Effector CD8-positive, alpha-beta T cell (primary cell): ENCODE results near the gene CUEDC1.

Experiments
- DNase-seq: peaks from one replicate; lab custom pipeline; 2025; lab: John Stamatoyannopoulos, UW

The CUEDC1 gene

DNA sequence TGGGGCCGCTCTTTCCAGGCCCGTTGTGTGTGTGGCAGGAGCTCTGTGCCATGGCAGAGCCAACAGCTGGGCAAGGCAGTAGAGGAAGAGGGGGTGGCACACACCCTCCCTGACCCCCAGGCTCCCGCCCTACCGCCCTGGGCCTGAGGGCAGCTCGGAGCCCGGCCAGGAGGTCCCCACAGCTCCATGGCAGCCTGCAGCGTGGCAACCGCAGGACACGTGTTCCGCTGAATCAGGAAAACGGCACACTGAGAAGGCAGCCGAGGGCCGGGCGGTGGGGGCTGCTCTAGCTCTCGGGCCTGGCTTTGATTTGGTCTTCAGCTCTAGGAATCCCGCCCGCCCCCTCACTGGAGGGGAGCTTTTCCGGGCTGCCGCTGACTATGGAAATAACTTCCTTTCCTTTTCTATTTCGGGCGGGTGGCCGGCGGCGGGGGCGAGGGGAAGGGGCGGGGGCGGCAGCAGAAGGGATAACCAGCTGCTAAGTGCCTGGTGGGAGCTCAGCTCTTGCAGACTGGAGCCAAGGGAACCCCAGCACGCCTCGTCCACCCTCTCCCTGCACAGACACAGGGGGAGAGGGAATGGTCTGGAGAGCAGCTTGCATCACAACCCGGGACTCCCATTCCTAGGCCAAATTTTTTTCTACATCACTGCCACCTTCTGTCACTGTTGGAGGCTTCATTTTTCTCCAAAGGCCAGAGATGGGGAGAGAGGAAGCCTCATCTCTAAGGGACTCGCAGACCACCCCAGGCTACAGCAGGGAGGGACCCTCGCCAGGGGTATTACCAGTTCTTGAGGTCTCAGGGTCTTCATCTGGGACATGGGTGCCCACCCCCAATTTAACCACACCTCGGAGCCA, 80.5 kb downstream of the CUEDC1 start:
- DNase-seq, result no peak

GRCh38 chr17:57874058-57874419, 81.2 kb downstream of the CUEDC1 start:
- DNase-seq, result no peak

DNA sequence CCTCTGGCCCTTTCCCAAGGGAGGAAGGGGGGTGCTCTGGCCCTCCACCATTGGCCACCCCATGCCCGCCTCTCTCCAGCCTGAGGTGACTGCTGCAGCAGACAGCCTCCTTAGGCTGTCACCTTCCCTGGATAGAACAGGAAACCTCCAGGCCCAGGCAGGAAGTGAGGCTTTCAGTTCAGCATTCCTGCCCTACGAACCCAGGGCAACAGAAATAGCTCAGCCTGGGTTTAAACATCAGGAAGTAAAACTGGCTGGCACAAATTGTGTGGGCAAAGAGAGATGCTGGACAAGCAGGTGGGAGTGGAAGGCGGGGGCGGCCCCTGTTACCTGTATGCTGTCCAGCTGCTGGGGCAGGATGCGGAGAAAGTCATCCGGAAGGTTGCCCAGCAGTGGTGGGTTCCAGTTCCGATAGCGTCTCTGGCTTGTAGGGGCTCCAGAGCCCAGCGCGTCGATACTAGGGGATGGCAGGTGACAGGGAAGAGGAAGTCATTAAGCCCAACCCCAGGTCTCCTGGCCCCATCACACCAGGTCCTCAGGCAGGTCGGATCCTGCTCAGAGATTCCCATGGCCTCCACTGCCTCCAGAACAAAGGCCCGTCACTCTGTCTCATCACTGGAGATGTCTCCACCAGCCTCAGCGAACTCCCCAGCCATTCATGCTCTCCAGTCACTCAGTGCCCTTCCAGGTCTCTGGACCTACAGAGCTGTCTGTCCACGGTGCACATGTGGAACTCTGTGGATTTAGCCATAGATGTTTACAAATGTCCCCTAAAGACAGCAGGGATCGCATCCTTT, 81.8 kb downstream of the CUEDC1 start:
- DNase-seq, result no peak

GRCh38 chr17:57872536-57872935, 82.7 kb downstream of the CUEDC1 start:
- DNase-seq, result no peak

- DNase-seq, result no peak
Measured at GRCh38 chr17:57871863-57872262, 83.3 kb downstream of the CUEDC1 start.

DNA sequence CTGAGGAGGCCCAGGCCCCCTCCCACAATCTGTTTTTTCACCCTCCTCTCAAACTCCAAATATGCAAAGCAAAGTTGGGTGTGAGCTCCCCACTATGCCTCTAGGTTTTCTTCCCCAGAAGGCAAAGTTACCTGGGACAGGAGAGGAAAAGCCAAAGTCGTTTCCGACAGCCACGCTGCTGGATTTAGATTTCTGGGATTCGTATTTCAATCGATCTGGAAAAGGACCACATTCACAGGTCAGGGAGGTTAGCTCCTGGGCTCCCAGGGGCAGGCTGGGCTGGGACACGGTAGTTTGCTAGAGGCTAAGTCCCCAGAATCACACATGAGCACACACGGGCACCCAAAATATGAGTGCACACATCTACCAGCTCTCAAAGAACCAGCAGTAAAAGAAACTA, 84.1 kb downstream of the CUEDC1 start:
- DNase-seq, result no peak

- no peak for DNase-seq
Measured at GRCh38 chr17:57870283-57870635, 85.0 kb downstream of the CUEDC1 start.

DNA sequence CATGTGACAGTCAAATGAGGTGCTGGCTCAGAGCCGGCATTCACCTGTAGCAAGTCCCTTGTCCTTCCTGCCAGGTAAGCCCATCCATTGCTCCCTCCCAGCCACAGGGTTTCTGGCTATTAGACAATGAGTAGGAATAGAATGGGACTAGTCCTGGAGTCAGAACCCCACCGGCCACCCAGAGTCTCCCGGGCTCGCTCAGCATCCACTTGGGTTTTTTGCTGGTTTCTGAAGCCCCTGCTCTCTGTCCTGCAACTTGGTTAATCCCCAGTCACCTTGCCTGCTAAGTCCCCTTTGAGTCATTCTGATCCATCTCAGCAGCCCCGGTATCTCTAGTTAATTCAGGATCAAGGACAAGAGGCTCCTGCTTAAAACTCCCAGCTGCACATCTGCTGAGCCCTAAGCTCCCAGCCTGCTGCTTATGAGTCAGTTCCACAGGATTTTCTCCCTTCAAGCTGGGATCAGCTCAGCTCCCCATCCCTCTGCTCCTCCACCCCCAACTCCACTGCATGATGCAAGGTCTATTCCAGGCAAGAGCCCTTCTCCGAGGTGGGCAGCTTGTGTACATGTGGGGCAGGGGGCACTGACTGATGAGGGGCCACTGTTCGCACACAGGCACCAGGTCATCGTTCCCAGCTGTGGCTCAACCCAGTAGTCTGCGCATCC, 85.5 kb downstream of the CUEDC1 start:
- DNase-seq, result no peak

GRCh38 chr17:57868910-57869616, 86.1 kb downstream of the CUEDC1 start:
- DNase-seq, result no peak

GRCh38 chr17:57868007-57868909, 87.0 kb downstream of the CUEDC1 start:
- DNase-seq, result no peak

DNA sequence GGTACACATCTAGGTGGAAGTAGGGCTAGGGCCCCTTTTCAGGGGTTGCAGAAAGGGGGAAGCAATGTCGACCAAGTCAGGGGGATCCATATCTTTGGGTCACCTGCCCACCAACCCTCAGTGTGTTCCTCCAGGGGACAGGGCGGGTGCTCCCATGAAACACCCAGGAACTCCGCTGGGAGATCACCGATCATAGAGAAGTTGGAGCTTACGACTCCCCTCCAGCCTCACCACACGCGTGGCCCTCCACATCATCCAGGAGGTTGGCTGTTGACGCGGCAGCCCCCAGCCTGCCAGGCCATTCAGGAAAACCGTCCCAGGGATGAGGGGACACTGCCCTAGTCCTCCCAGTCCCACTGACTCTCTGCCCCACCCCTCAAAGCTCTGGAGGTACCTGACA, 88.1 kb downstream of the CUEDC1 start:
- no peak for DNase-seq

DNA sequence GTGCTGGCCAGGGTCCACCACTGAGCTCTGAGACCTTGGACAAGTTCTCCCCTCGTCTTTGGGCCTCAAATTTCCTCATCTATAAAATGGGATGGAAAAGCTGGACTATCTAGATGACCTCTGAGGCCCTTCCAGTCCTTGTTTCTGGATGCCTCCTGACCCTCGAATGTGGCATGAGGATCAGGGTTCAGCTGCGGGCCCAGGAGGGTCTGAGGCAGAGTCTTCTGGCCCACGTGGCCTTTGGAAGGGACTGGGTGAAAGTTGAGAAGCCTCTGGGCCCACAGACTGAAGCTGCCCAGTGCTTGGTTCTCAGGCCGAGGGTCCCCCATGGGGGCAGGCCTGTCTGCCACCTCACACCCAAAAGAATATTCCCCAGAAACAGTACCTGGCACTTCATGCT, 88.5 kb downstream of the CUEDC1 start:
- DNase-seq, result no peak

DNA sequence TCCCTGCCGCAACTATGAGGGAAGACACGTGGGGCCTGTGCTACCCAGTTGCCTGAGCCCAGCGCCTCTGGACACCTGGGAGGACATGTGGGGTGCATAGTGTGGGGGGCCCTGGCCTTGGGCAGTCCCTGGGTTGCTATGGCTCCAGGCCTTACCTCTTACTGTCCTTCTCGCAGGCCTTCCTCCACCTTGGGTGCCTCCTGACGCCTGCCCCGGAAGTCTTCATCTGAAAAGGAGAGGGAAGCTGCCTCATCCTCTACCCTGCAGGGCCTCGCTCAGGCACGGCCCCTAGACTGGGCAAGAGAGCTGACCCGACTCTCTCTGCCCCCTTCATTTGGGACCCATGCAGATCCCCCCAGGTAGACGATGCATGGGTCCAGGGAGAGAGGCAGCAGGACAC, 88.9 kb downstream of the CUEDC1 start:
- no peak for DNase-seq

DNA sequence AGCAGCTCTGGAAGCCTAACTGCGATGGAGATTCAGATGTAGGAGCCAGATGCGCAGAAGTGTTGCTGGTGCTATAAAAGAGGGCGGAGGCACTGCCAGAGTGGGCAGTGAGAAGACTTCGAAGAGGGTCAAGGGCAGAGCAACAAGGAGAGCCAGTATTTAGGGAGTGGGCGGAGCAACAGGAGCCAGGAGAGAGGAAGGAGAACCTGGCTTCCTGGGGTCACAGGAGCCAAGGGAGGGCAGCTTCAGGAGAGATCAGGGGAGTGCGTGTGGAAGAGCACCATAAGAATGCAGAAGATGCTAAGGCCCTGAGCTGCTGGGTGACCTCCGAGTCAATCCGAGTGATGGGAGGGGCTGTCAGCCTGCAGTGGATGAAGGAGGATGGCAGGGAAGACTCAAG, 90.9 kb downstream of the CUEDC1 start:
- DNase-seq, result no peak

GRCh38 chr17:57862694-57863667, 92.2 kb downstream of the CUEDC1 start:
- no peak for DNase-seq

DNA sequence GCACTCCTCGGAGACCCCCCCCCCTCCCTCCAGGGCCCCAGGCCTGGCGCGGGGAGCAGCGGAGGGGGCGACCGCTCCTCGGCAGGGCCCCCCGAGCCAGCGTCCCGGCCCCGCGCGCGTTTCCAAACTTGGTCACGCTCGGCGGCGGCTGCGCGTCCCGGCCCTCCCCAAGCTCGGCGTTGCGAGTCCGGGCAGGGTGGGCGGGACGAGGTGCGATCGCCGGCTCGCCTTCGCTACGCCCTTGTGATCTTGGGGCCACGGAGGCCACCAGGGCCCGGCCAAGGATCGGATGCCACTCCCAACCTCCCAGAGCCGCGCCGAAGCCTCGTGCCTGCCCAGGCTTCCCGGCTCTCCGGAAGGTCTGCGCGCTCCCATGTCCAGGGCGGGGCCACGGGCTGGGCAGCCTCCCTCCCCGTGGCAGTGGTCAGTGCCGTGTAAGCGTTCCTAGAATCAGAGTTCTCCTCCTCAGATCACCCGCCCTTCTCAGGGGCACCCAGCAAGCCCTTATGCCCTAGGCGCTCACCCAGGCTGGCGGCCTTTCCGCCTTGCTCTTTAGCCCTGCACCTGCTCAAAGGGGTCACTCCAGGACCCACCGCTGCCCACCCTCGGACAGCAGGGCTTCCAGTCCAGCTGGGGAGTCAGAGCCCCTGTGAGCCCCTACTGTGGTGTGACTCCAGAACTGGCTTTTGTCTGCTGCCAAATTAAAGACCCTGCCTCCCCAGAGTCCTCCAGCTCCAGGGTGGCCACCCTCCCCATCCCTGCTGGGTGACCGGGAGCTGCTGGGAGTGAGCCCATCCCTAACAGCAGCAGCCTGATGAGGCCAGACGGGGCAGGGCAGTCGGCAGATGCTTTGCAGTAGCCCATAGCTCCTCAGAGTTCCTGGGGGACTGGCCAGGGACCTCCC, 93.2 kb downstream of the CUEDC1 start:
- DNase-seq, result no peak

- DNase-seq, result no peak
Measured at GRCh38 chr17:57861000-57861789, 94.0 kb downstream of the CUEDC1 start.

GRCh38 chr17:57860414-57860999, 94.7 kb downstream of the CUEDC1 start:
- no peak for DNase-seq
